HepG2 (cell line): Measurements from ENCODE around the gene MAVS.

Experiments
- FOXP1 ChIP-seq, 2 experiments: fragments of 450-650 bp in 1 of 2; IDR thresholded peaks; 2 replicates each; pipeline ENCODE4 v1.6.1; 2017 to 2018; ENCODE audit warnings: antibody characterized with exemption in 1 of 2
- GLI4 ChIP-seq: sonication (generic); formaldehyde crosslinking; IDR thresholded peaks from 2 replicates; pipeline ENCODE4 v1.5.1; 2020; ENCODE audit warnings: missing genetic modification reagents, mild to moderate bottlenecking, moderate library complexity, borderline replicate concordance
- SP1 ChIP-seq, 2 experiments: fragments of 450-650 bp in 1 of 2; sonication (generic) in 1 of 2; formaldehyde crosslinking in 1 of 2; IDR thresholded peaks; 2 replicates each; pipeline versions ENCODE4 v1.4.0 to v1.6.1; 2016 to 2020; ENCODE audit warnings: missing genetic modification reagents in 1 of 2
- SRF ChIP-seq: IDR thresholded peaks from 2 replicates; pipeline ENCODE4 v1.6.1; 2011; ENCODE audit warnings: mild to moderate bottlenecking, low read depth, low read length, moderate library complexity
- ZNF143 ChIP-seq: sonication (generic); formaldehyde crosslinking; IDR thresholded peaks from 2 replicates; pipeline ENCODE4 v1.4.0; 2020; ENCODE audit warnings: missing genetic modification reagents
- TF ChIP-seq, protein P1 (sequence below): sonication (generic); formaldehyde crosslinking; IDR thresholded peaks from 2 replicates; pipeline ENCODE4 v1.5.1; 2020; ENCODE audit warnings: mild to moderate bottlenecking, moderate library complexity, missing genetic modification reagents

DNA sequence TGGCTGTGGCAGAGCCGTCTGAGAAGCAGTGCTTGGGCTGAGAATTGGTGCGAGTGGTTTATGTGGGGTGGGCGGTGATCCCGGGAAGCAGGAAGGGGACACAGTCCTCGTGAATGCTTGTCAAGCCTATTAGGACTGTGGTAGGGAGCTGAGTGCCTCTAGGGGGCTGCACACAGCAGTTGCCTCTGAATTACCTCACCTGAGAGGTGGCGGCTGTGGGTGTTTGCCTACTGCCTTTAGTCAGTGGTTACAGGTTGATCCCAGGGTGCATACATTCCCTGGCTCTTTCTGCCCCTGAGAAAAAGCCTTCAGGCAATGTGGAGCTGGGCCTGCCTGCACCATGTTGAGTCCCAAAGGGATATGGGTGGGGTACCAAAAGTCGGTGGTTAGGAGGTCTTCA lies 21.1 kb upstream of the MAVS start:
- no peak for TF ChIP-seq SP1 (IDR thresholded peaks at IDR 0.05)
- no peak for TF ChIP-seq SP1 (CRISPR knock-in tag; IDR thresholded peaks at IDR 0.05)
- TF ChIP-seq SRF = no peak
- TF ChIP-seq GLI4 = no peak
- no peak for TF ChIP-seq FOXP1 (IDR thresholded peaks at IDR 0.05)
- no peak for TF ChIP-seq FOXP1 (CRISPR knock-in tag; IDR thresholded peaks at IDR 0.05)
- TF ChIP-seq ZNF143 (CRISPR knock-in tag) = no peak
- TF ChIP-seq, protein P1, sequence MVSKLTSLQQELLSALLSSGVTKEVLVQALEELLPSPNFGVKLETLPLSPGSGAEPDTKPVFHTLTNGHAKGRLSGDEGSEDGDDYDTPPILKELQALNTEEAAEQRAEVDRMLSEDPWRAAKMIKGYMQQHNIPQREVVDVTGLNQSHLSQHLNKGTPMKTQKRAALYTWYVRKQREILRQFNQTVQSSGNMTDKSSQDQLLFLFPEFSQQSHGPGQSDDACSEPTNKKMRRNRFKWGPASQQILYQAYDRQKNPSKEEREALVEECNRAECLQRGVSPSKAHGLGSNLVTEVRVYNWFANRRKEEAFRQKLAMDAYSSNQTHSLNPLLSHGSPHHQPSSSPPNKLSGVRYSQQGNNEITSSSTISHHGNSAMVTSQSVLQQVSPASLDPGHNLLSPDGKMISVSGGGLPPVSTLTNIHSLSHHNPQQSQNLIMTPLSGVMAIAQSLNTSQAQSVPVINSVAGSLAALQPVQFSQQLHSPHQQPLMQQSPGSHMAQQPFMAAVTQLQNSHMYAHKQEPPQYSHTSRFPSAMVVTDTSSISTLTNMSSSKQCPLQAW (CRISPR knock-in tag) = no peak
